GM12878 (cell line): ENCODE measurements around the gene SHPK. TPM values are rescaled to one million over a fixed set of nuclear protein-coding genes. Genes with fewer than 3 reads are reported as not detected.

Experiments used
- ATAC-seq: fragments of 200-7000 bp; cut with Tn5 transposase; 3 replicates; pipeline ENCODE4 v1.9.1; 2020; ENCODE audit warnings: mild to moderate bottlenecking, moderate library complexity
- BruUV-seq: library from RNA; stranded (reverse); fragments of 400-500 nt; replicated peaks from 2 replicates; lab custom pipeline; 2021; lab: Mats Ljungman, UMichigan
- CTCF ChIA-PET: fragments of 300-600 bp; sonication (Branson Sonifier 250); formaldehyde crosslinking; extraction: SDS; loops from one replicate; lab custom pipeline; 2021; ENCODE audit warnings: inconsistent platforms; lab: Yijun Ruan, JAX
- POLR2A ChIA-PET: fragments of 350-600 bp; formaldehyde crosslinking; extraction: SDS; loops from one replicate; lab custom pipeline; 2021; ENCODE audit warnings: inconsistent platforms; lab: Charles Lee
- RAD21 ChIA-PET: fragments of 300-600 bp; sonication (Branson Sonifier 250); formaldehyde crosslinking; loops from one replicate; lab custom pipeline; 2023; ENCODE audit warnings: antibody characterized with exemption; ENCODE audit not compliant: unreplicated experiment; lab: Charles Lee
- SMC1A ChIA-PET: fragments of 300-600 bp; sonication (Branson Sonifier 250); formaldehyde crosslinking; loops from one replicate; lab custom pipeline; 2023; ENCODE audit not compliant: unreplicated experiment, uncharacterized antibody; lab: Charles Lee
- DNase-seq: peaks from one replicate; pipeline ENCODE4 v3.0.0-alpha.2; 2011; ENCODE audit warnings: low read depth, low spot score
- FAIRE-seq: peaks from 3 replicates; lab custom pipeline; 2011; peaks lifted over from hg19 to GRCh38; lab: Jason Lieb, UNC
- H2AFZ ChIP-seq: 2 replicates; pipeline ENCODE4 v1.6.0; 2011; ENCODE audit warnings: low read depth, low read length, control low read depth; ENCODE audit not compliant: control insufficient read depth
- H3K27ac ChIP-seq: 2 replicates; pipeline ENCODE4 v1.5.1; 2011; ENCODE audit warnings: control low read depth; ENCODE audit not compliant: control insufficient read depth, insufficient read depth
- H3K27me3 ChIP-seq, 2 experiments: replicated peaks in 1 of 2; 2 replicates each; pipeline versions ENCODE4 v1.6.0 to v1.6.1; 2011; ENCODE audit warnings: low read length in 1 of 2; ENCODE audit not compliant: control insufficient read depth in 2 of 2, insufficient read depth in 2 of 2
- H3K36me3 ChIP-seq, 2 experiments: 2 replicates each; pipeline ENCODE4 v1.5.1; 2011; ENCODE audit warnings: low read length in 1 of 2; ENCODE audit not compliant: control insufficient read depth in 2 of 2, insufficient read depth in 2 of 2
- H3K4me1 ChIP-seq: 2 replicates; pipeline ENCODE4 v1.6.1; 2011; ENCODE audit warnings: mild to moderate bottlenecking, low read length, moderate library complexity, mixed read lengths; ENCODE audit not compliant: control insufficient read depth, insufficient read depth
- H3K4me2 ChIP-seq: 2 replicates; pipeline ENCODE4 v1.6.0; 2011; ENCODE audit warnings: control low read depth; ENCODE audit not compliant: control insufficient read depth, insufficient read depth
- H3K4me3 ChIP-seq: fragments of 200-600 bp; sonication (generic); 2 replicates; pipeline ENCODE4 v1.5.1; 2016
- H3K79me2 ChIP-seq: 2 replicates; pipeline ENCODE4 v1.6.0; 2011; ENCODE audit warnings: low read length; ENCODE audit not compliant: control insufficient read depth, insufficient read depth
- H3K9ac ChIP-seq: 2 replicates; pipeline ENCODE4 v1.8.0; 2011; ENCODE audit warnings: low read length, control low read depth, mixed read lengths; ENCODE audit not compliant: control insufficient read depth, insufficient read depth
- H3K9me3 ChIP-seq: replicated peaks from 3 replicates; pipeline ENCODE4 v1.5.1; 2011; ENCODE audit warnings: mild to moderate bottlenecking, low read length; ENCODE audit not compliant: control insufficient read depth, insufficient read depth
- H4K20me1 ChIP-seq: 2 replicates; pipeline ENCODE4 v1.6.0; 2011; ENCODE audit not compliant: control insufficient read depth, insufficient read depth
- BACH1 ChIP-seq: fragments of 450-650 bp; IDR thresholded peaks from 2 replicates; pipeline ENCODE4 v1.6.1; 2017; ENCODE audit warnings: mild to moderate bottlenecking, borderline replicate concordance
- IRF3 ChIP-seq: fragments of 450-650 bp; IDR thresholded peaks from 2 replicates; pipeline ENCODE4 v1.6.1; 2014; ENCODE audit warnings: mild to moderate bottlenecking
- PKNOX1 ChIP-seq: fragments of 450-650 bp; IDR thresholded peaks from 2 replicates; pipeline ENCODE4 v1.6.1; 2016; ENCODE audit warnings: mild to moderate bottlenecking
- REST ChIP-seq: IDR thresholded peaks from 2 replicates; pipeline ENCODE4 v1.6.1; 2012; ENCODE audit warnings: mild to moderate bottlenecking, low read depth, low read length
- SPI1 ChIP-seq: IDR thresholded peaks from 2 replicates; pipeline ENCODE4 v1.6.1; 2011; ENCODE audit warnings: low read depth, mild to moderate bottlenecking, low read length, moderate library complexity, borderline replicate concordance; ENCODE audit not compliant: insufficient read depth
- TBL1XR1 ChIP-seq: IDR thresholded peaks from 2 replicates; pipeline ENCODE4 v1.6.1; 2012; ENCODE audit warnings: low read depth, low read length, improper control_type of control experiment
- WGBS: methylation state at CpG from one replicate; pipeline ENCODE4 v1.1.6; 2016; ENCODE audit warnings: low lambda C conversion rate; ENCODE audit not compliant: insufficient replicate concordance, insufficient coverage; ENCODE audit errors: missing lambda C conversion rate; 5-methylcytosine and 5-hydroxymethylcytosine counted together
- in situ Hi-C: fragments of 300-500 bp; cut with MboI; formaldehyde crosslinking; loops from 9 replicates; pipeline ENCODE4 v1.14.3; 2018; ENCODE audit warnings: mixed read lengths
- intact Hi-C: fragments of 100-400 bp; cut with micrococcal nuclease; formaldehyde crosslinking; loops from one replicate; pipeline ENCODE4 v1.14.2; 2022; ENCODE audit not compliant: unreplicated experiment
- polyA plus RNA-seq, 11 experiments: library from polyadenylated mRNA; depleted of rRNA in 4 of 11; unstranded in 6 of 11; stranded (reverse) in 5 of 11; fragments of >200 nt; fragmentation: Nextera tagmentation in 4 of 11; fragmentation: Illumina TruSeq in 1 of 11; extraction: Ambion mirVana in 4 of 11; extraction: Trizol in 1 of 11; gene quantifications; 1 replicate in 1 of 11; 2 replicates in 10 of 11; pipeline versions ENCODE4 v1.2.1 to v1.2.3, GENCODE V29; 2011 to 2016; ENCODE audit warnings: inconsistent platforms in 2 of 11, missing spikeins in 2 of 11, low read depth in 1 of 11
- total RNA-seq, 4 experiments: library from RNA; depleted of rRNA in 3 of 4; stranded (reverse); fragments of >200 nt in 3 of 4; fragmentation: Illumina TruSeq in 1 of 4; extraction: Trizol in 1 of 4; gene quantifications; 2 replicates each; pipeline versions ENCODE4 v1.2.1 to v1.2.3, GENCODE V29; 2013 to 2021

SHPK gene
- total and polyA plus RNA-seq, 10 of the 15 experiments (the other 5 are each of a cell fraction or from before 2014, with no cell fraction given): 1.7 to 16.6 (median 12.9) TPM

GRCh38 chr17:3627769-3628167, 8.3 kb downstream of the SHPK start:
- no peaks in the 10 kb centered on the region for H3K27me3 ChIP-seq
- SMC1A ChIA-PET: interaction anchor here (1.1 kb wide), 1 partner anchor 9 kb away, joined by 3 read pairs; the partner anchor contains the start of genes CTNS and SHPK
- in situ Hi-C loops: no loop called here
- TF ChIP-seq BACH1: no peak
- no peak for TF ChIP-seq REST
- TF ChIP-seq IRF3: no peak
- TF ChIP-seq PKNOX1: no peak
- no peak for TF ChIP-seq TBL1XR1
- TF ChIP-seq SPI1: no peak
- 94% methylated on average over 11 of the region's 11 CpGs for WGBS
- no peaks in the 10 kb centered on the region for H3K9me3 ChIP-seq
- POLR2A ChIA-PET: no interaction called here
- no peak overlapping the region for H3K27ac ChIP-seq
- no TSS peak for BruUV-seq
- no peak overlapping the region for H3K9ac ChIP-seq
- no peaks in the 10 kb centered on the region for H3K79me2 ChIP-seq
- ATAC-seq (no peak), DNase-seq (no peak), FAIRE-seq (no peak)
- no peaks in the 10 kb centered on the region for H3K4me1 ChIP-seq
- no peaks in the 10 kb centered on the region for H4K20me1 ChIP-seq
- intact Hi-C loops: no loop called here
- no peak overlapping the region for H2AFZ ChIP-seq
- CTCF ChIA-PET: interaction anchor here (1.0 to 2.1 kb wide), 2 partner anchors 8 to 26 kb away, joined by 4 to 9 read pairs; partner anchors contain the start of genes CTNS and SHPK
- no peak overlapping the region for H3K4me3 ChIP-seq
- no peak overlapping the region for H3K4me2 ChIP-seq
- RAD21 ChIA-PET: no interaction called here
- H3K36me3 ChIP-seq: peaks cover 8 to 12% of the 10 kb centered on the region in 2 experiments; a peak in 3 of 4 replicates
